Renal cortex interstitium (tissue), 11 donors: ENCODE results near the gene ATP5PB. TPM values are rescaled to one million over a fixed set of nuclear protein-coding genes. Genes with fewer than 3 reads are reported as not detected.
A peak's percentile ranks its signal among the peaks of the same experiment; 100 is the strongest.

Experiments used
- DNase-seq, 11 donors: peaks; one replicate each; pipeline ENCODE4 v3.0.0-alpha.2; 2013; ENCODE audit warnings: low read depth in 9 of 11, low spot score in 4 of 11; ENCODE audit errors: extremely low read depth in 1 of 11
- polyA plus RNA-seq, 3 donors: library from polyadenylated mRNA; unstranded; fragments of 120-200 nt; gene quantifications; one replicate each; pipeline ENCODE4 v1.2.1, GENCODE V29; 2013; ENCODE audit not compliant: insufficient read length in 3 of 3

The ATP5PB gene
- polyA plus RNA-seq, 3 donors, result 324 to 412 (median 381) TPM

- DNase-seq, result no peak
Observed at GRCh38 chr1:111466480-111466879, 17.2 kb downstream of the ATP5PB start.

- no peak for DNase-seq
Observed at GRCh38 chr1:111467865-111468716, 18.8 kb downstream of the ATP5PB start.

DNA sequence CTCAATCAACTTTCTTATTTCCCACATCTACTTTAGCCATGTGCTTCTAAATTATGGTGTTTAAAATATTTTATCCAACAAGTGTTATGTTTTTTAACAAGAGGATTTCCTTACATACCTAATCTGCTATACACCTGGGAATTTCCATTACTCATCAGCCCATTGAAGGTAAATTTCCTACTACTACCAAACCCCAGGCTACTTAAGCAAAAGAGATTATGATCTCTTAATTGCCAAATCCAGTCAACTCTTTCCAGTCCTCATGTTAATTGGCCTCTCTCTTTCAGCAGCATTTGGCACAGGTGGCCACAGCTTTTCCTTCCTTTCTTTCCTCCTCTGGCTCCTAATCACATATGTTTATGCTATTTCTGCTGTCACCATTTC is 19.4 kb downstream of the ATP5PB start:
- no peak for DNase-seq

GRCh38 chr1:111469539-111469938 is 20.3 kb downstream of the ATP5PB start:
- no peak for DNase-seq

- no peak for DNase-seq
Observed at GRCh38 chr1:111470596-111470995, 21.3 kb downstream of the ATP5PB start.

DNA sequence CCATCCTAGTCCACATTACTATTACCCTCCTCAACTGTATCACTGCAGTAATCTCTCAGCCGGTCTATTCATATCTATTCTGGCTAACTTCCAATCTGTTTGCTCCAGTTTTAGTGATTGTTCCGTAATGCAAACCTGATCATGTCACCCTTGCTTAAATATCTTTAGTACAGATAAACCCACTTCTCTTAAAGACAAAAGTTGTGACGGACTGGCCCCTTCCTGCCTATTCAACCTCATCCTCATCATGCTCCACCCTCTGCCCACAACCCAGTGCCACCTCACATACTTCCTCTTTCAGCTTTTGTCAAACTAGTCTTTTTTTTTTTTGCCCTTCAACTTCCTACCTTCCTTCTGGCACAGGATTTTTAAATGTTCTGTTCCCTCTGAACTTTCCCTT is 21.7 kb downstream of the ATP5PB start:
- no peak for DNase-seq

DNA sequence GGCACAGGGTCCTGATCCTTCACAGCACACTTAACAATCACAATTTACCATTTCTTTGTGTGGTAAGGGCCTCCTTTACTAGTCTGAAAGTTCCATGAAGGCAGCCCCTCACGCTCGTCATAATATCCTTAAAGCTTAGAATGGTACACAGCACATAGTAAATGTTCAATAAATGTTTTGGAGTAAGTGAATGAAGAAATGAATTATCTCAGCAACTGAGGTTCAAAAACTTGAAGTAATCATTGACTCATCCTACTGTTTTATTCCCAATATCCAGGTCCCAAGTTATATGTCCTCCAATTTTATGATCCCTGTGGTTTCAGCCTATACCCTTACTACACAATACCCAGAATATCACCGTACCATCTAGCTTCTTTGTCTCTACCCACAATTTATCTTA is 22.3 kb downstream of the ATP5PB start:
- DNase-seq, result no peak

DNA sequence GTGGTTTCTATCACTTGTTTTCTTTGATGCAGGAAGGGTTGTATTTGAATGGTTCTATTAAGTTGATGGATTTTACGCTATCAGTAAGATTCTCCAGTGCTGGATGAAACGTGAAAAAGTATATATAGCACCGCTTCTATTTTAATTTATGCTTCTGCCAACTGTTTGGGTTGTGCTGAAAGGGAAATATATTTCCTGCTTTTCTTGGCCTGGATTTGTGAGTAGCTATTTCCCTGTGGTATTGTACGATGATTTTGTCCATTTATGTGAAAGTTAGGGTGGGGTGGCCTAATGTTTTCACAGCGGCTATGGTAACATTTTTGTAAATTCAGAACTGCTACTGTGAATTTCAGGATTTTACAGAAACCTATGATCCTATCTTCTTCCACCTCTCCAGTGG is 24.8 kb downstream of the ATP5PB start:
- no peak for DNase-seq

DNA sequence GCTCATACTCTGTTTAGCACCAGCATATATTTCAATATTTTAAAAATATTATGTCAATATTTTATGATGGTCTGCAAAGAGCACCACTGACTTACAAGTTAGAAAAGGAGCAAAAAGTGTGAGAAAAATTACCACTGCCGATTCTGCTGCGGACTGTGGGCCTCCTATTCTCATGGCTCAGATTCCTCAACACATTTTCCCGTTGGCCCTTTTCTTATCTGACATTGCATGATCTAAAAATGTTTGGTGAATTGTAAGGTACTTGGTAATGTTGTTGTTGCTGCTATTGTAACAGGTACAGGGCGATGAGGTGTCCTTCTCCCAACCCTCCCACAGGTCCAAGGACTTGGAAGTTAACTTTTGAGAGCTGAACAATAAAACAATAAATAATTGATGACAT is 25.3 kb downstream of the ATP5PB start:
- no peak for DNase-seq

- DNase-seq, result no peak
Observed at GRCh38 chr1:111475701-111476100, 26.4 kb downstream of the ATP5PB start.

GRCh38 chr1:111476214-111476613 is 26.9 kb downstream of the ATP5PB start:
- no peak for DNase-seq

DNA sequence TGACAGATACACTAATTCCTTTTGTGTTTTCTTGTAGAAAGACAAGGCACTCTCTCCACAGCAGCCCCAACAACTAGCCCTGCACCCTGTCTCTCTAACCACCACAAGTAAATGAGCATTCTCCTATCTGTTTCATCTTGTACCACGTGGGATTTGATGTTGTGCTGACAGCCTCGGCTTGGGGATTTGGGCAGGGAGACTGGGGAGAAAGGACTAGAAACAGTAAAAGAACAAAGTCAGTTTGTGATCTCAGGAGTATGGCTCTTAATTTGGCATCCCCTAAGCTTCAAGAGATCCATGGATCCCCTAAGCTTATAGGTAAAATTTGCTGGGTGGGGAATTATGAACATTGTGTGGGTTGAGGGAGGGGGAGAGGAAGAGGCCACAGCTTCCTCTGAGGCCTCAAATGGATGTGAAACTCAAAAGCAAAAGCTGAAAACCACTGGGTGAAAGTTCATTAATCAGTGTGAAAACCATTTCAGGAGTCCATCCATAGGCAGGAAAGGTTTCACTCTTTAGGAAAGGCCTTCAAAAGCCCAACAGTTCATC is 27.6 kb downstream of the ATP5PB start:
- no peak for DNase-seq

GRCh38 chr1:111480674-111481073 is 31.4 kb downstream of the ATP5PB start:
- no peak for DNase-seq

DNA sequence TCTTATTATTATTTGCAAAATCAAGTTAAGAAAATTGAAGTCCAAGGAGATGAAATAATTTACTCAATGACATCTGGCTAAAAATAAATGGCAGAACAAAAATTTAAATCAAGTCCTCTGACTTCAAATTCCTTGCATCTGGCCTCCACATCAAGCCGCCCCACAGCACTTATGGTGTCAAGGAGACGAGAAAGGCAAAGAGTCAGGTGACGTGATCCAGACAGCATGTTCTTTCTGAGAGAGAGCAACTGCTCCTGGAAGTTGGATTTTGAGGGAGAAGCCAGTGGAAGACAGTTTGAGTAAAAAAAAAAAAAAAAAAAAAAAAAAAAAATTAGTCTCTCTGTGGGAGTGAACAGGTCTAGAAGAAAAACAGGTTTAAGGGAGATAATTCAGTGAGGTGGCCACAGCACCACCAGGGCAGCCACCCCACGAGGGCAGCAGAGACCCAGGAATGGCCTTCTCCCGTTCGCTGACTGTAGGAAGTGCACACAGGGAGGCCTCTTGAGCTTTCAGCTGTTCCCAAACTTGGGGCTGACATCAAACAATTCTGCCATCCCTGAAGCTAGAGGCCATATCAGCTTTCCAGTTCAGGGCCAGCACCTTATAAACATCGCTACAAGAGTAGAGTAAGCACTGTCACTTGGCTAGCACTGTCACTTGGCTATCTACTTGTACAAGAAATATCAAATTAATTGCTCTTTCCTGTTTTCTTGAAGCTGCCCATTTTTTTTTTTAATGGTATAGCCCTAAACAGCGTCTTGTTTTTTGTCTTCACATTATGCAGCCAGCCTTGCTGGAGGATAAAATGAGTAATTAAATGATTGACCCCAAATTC is 32.3 kb downstream of the ATP5PB start:
- DNase-seq, result peak; percentile 29 to 66 (median 56)

DNA sequence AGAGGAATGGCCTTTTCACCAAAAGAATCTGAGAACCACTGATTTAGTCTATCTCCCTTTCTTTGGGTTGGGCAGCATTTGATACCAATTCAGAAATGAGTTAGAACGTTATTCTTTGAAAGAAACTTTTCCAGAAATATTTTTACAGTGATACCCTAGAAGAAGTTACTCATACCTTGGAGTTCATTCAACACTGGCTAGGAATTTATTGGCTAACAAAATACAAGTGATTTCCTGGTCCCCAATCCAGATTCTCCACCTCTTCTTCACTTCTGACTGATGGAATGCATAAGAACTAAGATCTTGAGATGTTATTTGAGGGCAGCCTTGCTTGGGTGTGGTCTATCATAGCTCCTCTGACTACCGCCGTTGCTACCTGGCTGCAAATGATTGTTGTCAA is 33.9 kb downstream of the ATP5PB start:
- no peak for DNase-seq

DNA sequence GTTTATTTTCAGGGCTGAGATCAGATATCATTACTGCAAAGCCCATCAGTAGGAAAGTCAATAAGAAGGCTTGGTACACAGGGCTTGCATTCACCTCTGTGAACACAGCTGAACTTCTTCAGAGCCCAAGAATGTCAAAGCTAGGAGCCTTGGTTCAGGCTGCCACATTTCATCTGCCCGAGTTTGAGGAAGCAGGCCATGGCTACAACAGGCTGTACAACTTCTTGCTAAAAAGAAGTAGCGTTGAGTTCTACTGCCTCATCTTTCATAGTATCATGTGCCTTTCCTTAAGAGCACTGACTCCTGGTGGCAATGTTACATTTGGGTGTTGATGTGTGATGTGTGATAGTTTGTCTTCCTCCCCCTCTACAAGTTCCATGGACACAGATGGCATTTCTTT is 34.6 kb downstream of the ATP5PB start:
- DNase-seq, result no peak

GRCh38 chr1:111484391-111485026 is 35.2 kb downstream of the ATP5PB start:
- DNase-seq, result no peak

- DNase-seq, result no peak
Observed at GRCh38 chr1:111486431-111486830, 37.2 kb downstream of the ATP5PB start.

DNA sequence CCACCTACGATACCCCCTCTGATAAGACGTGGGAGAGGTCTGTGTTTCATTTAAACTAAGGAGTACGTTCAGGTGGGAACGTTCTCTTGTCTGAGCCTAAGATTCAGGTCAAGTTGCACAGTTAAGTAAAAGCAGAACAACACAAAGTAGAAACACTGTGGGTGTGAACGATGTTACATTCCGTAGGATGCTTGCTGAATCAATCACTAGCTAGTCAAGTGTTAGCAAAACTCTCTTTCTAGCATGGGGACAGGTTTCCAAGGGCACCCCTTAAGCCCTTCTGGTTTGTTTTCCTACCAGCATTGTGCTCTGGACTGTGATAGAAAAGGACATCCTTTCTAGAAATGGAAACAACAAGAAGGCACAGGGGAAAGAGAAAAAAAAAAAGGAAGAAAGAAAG is 37.9 kb downstream of the ATP5PB start:
- no peak for DNase-seq

DNA sequence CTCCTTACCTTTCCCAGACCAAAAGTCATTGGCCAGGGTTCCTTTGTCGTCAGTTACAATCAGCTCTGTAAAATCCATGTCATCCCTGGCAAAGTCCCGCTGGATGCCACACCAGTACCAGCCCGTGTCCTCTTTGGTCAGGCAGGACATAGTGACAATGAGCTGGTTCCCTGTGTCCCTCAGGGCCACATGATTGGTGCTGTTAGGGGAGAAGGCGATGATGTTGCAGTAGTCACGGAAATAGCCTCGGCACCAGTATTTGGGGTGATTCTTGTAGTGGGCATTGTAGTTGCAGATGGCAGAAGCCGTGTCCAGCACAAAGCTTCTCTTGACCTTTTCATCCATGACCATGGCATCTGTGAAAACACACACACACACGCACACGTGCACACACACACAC is 39.4 kb downstream of the ATP5PB start:
- DNase-seq, result no peak
